Neural progenitor cell (in vitro differentiated cells): ENCODE results near the gene RELL2.

Source experiments
- CTCF ChIP-seq: fragments of 200-600 bp; sonication (generic); IDR thresholded peaks from 2 replicates; pipeline ENCODE4 v1.5.1; 2017; ENCODE audit warnings: antibody characterized with exemption, mild to moderate bottlenecking
- EZH2 ChIP-seq: fragments of 200-600 bp; sonication (generic); IDR thresholded peaks from 2 replicates; pipeline ENCODE4 v1.6.1; 2017; ENCODE audit warnings: antibody characterized with exemption, mild to moderate bottlenecking, moderate library complexity
- EZH2phosphoT487 ChIP-seq: fragments of 200-600 bp; sonication (generic); IDR thresholded peaks from 2 replicates; pipeline ENCODE4 v1.6.1; 2017; ENCODE audit warnings: antibody characterized with exemption

- TF ChIP-seq CTCF (no peak), EZH2phosphoT487 (no peak), EZH2 (no peak)
Observed at GRCh38 chr5:141597394-141597793, 39.4 kb upstream of the RELL2 start.
